Measurements from ENCODE around the gene GABBR1. TPM values are rescaled to one million over a fixed set of nuclear protein-coding genes. Genes with fewer than 3 reads are reported as not detected.

GABBR1 gene
- total RNA-seq, 4 donors from 2014 or later: 4.7 to 92.4 (median 16.9) TPM

GRCh38 chr6:29598172-29598747 is 34.7 kb downstream of the GABBR1 start:
- Histone ChIP-seq H3K27me3 (no peaks in the 10 kb centered on the region), H3K36me3 (no peaks in the 10 kb centered on the region), H3K27ac (no peak overlapping the region), H3K4me1 (no peaks in the 10 kb centered on the region), H3K9me3 (no peaks in the 10 kb centered on the region), H3K4me3 (no peak overlapping the region)
- no peak for DNase-seq
- TF ChIP-seq CTCF (IDR thresholded peaks at IDR 0.05): no peak
- TF ChIP-seq POLR2A (IDR thresholded peaks at IDR 0.05): no peak

GRCh38 chr6:29597184-29597583 is 35.8 kb downstream of the GABBR1 start:
- H3K4me1 ChIP-seq: no peaks in the 10 kb centered on the region
- no peaks in the 10 kb centered on the region for H3K9me3 ChIP-seq
- H3K27ac ChIP-seq: no peak overlapping the region
- H3K4me3 ChIP-seq: no peak overlapping the region
- H3K27me3 ChIP-seq: no peaks in the 10 kb centered on the region
- no peak for DNase-seq
- no peaks in the 10 kb centered on the region for H3K36me3 ChIP-seq
- no peak for TF ChIP-seq CTCF (IDR thresholded peaks at IDR 0.05)
- TF ChIP-seq POLR2A (IDR thresholded peaks at IDR 0.05): no peak

GRCh38 chr6:29596381-29596900 is 36.5 kb downstream of the GABBR1 start:
- H3K9me3 ChIP-seq: no peaks in the 10 kb centered on the region
- H3K27ac ChIP-seq: no peak overlapping the region
- H3K27me3 ChIP-seq: no peaks in the 10 kb centered on the region
- DNase-seq: no peak
- no peak overlapping the region for H3K4me3 ChIP-seq
- no peaks in the 10 kb centered on the region for H3K36me3 ChIP-seq
- H3K4me1 ChIP-seq: no peaks in the 10 kb centered on the region
- TF ChIP-seq CTCF (IDR thresholded peaks at IDR 0.05) (no peak), POLR2A (IDR thresholded peaks at IDR 0.05) (no peak)

GRCh38 chr6:29593199-29593855 is 39.7 kb downstream of the GABBR1 start:
- Histone ChIP-seq H3K27ac (no peak overlapping the region), H3K9me3 (no peaks in the 10 kb centered on the region), H3K36me3 (no peaks in the 10 kb centered on the region), H3K4me1 (no peaks in the 10 kb centered on the region), H3K27me3 (no peaks in the 10 kb centered on the region), H3K4me3 (no peak overlapping the region)
- TF ChIP-seq CTCF (IDR thresholded peaks at IDR 0.05): no peak
- no peak for TF ChIP-seq POLR2A (IDR thresholded peaks at IDR 0.05)
- DNase-seq: no peak

GRCh38 chr6:29591677-29592076 is 41.3 kb downstream of the GABBR1 start:
- H3K27ac ChIP-seq: no peak overlapping the region
- H3K36me3 ChIP-seq: no peaks in the 10 kb centered on the region
- H3K27me3 ChIP-seq: no peaks in the 10 kb centered on the region
- no peaks in the 10 kb centered on the region for H3K9me3 ChIP-seq
- no peak overlapping the region for H3K4me3 ChIP-seq
- no peaks in the 10 kb centered on the region for H3K4me1 ChIP-seq
- TF ChIP-seq POLR2A (IDR thresholded peaks at IDR 0.05): no peak
- TF ChIP-seq CTCF (IDR thresholded peaks at IDR 0.05): no peak
- no peak for DNase-seq
